Measurements from ENCODE around the gene EZH1. TPM values are rescaled to one million over a fixed set of nuclear protein-coding genes. Genes with fewer than 3 reads are reported as not detected.

EZH1 gene
- total RNA-seq, 1 experiment from 2014 or later: 22.4 TPM

DNA sequence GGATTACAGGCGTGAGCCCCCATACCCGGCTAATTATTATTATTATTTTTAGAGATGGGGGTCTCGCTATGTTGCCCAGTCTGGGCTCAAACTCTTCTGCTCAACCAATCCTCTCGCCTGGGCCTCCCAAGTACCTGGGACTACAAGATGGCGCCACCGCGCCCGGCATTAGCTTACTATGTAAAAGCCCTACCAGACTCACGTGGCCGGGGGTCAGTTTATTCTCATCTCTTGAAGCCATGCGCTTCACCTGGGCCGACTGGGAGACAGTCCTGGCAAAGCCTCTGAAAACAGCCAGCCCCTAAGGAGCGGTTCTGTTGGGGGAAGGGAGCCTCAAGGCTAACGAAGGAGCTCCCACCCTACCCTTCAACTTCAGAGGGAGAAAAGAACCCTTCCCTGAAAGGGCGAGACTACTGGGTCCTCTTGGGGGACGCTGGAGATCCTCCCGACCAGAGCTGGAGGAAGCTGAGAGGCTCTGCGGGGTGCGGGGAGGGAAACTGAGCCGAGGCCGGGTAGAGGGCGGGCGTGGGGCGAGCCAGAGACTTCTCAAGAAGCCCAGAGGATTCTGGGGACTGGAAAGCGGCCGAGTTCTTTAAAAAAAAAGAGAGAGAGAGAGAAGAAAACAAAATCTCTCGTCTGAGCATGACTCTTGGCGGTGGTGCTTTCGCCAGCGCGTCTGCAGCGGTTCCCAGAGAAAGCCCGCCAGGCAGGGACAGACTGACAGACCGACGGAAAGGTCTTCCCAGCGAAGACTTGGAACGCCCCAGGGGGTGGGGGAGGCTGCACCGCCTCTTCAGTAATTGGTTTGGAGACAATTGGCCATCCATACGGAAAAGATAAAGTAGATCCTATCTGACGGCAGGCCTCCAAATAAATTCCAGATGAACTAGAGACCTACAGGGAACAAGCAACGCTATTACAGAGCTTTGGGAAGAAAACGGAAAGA is 91.4 kb downstream of the EZH1 start:
- peak overlapping the region; percentile 64 for H3K4me3 Mint-ChIP-seq

DNA sequence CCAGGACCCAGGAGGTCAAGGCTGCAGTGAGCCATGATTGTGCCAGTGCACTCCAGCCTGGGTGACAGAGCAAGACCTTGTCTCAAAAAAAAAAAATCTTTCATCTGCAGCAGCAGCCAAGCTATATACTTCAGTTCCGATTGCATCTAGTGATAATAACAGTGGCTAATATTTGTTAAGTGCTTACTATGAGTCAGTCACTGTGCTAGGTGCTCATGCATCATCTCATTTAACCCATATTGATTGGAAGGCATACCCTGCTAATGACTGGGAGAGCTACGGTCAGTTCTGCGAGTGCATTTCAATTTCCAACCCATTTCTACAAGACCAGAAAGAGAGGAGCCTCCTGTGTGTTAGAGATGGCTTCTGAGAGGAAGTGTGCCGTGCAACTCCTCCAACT is 93.4 kb downstream of the EZH1 start:
- H3K4me3 Mint-ChIP-seq: no peak overlapping the region
- H3K27ac Mint-ChIP-seq: no peak overlapping the region
- ATAC-seq (no peak), DNase-seq (ENCODE audit: low spot score) (no peak)
- no peaks in the 10 kb centered on the region for H3K36me3 Mint-ChIP-seq
- ChIA-PET POLR2A (no interaction called here), CTCF (no interaction called here)
- peaks cover 2% of the 10 kb centered on the region; the same call in 1 of the 2 replicates for H3K27me3 Mint-ChIP-seq (ENCODE audit: low read depth)
- no peak for TF ChIP-seq ZNF671 (CRISPR knock-in tag; IDR thresholded peaks at IDR 0.05)
- TF ChIP-seq IRF2 (CRISPR knock-in tag; IDR thresholded peaks at IDR 0.05; ENCODE audit: borderline replicate concordance, low read depth): no peak
- TF ChIP-seq, protein P1, sequence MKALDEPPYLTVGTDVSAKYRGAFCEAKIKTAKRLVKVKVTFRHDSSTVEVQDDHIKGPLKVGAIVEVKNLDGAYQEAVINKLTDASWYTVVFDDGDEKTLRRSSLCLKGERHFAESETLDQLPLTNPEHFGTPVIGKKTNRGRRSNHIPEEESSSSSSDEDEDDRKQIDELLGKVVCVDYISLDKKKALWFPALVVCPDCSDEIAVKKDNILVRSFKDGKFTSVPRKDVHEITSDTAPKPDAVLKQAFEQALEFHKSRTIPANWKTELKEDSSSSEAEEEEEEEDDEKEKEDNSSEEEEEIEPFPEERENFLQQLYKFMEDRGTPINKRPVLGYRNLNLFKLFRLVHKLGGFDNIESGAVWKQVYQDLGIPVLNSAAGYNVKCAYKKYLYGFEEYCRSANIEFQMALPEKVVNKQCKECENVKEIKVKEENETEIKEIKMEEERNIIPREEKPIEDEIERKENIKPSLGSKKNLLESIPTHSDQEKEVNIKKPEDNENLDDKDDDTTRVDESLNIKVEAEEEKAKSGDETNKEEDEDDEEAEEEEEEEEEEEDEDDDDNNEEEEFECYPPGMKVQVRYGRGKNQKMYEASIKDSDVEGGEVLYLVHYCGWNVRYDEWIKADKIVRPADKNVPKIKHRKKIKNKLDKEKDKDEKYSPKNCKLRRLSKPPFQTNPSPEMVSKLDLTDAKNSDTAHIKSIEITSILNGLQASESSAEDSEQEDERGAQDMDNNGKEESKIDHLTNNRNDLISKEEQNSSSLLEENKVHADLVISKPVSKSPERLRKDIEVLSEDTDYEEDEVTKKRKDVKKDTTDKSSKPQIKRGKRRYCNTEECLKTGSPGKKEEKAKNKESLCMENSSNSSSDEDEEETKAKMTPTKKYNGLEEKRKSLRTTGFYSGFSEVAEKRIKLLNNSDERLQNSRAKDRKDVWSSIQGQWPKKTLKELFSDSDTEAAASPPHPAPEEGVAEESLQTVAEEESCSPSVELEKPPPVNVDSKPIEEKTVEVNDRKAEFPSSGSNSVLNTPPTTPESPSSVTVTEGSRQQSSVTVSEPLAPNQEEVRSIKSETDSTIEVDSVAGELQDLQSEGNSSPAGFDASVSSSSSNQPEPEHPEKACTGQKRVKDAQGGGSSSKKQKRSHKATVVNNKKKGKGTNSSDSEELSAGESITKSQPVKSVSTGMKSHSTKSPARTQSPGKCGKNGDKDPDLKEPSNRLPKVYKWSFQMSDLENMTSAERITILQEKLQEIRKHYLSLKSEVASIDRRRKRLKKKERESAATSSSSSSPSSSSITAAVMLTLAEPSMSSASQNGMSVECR (CRISPR knock-in tag; IDR thresholded peaks at IDR 0.05; ENCODE audit: borderline replicate concordance): no peak
- H3K9me3 Mint-ChIP-seq: no peaks in the 10 kb centered on the region
- H3K4me1 Mint-ChIP-seq: peaks cover 10% of the 10 kb centered on the region

More for the DNA sequence above, 91.4 kb downstream of the EZH1 start:
- ATAC-seq (peak; percentile 79), DNase-seq (ENCODE audit: low spot score) (peak; percentile 59)
- TF ChIP-seq IRF2 (CRISPR knock-in tag; IDR thresholded peaks at IDR 0.05; ENCODE audit: borderline replicate concordance, low read depth): no peak
- TF ChIP-seq ZNF219 (CRISPR knock-in tag; IDR thresholded peaks at IDR 0.05; ENCODE audit: borderline replicate concordance): no peak
- peak; percentile 67; the same call in 1 of the 2 replicates for TF ChIP-seq GTF2I (CRISPR knock-in tag; conservative IDR thresholded peaks at IDR 0.05)
- TF ChIP-seq ZNF121 (CRISPR knock-in tag; IDR thresholded peaks at IDR 0.05): peak; percentile 91
- no peak for TF ChIP-seq TCF7 (CRISPR knock-in tag; IDR thresholded peaks at IDR 0.05; ENCODE audit: low read depth)
- Mint-ChIP-seq H3K27ac (0 out of 2 replicates have a peak overlapping the region, but pooled peaks have one; percentile 3), H3K4me1 (peaks cover 10% of the 10 kb centered on the region), H3K27me3 (ENCODE audit: low read depth) (peaks cover 5% of the 10 kb centered on the region), H3K9me3 (peaks cover 9% of the 10 kb centered on the region), H3K36me3 (no peaks in the 10 kb centered on the region)
- CTCF ChIA-PET: interaction anchor here (0.6 to 2.6 kb wide), 7 partner anchors 18 to 76 kb away, joined by 3 to 15 read pairs (median 5); partner anchors contain the start of genes PSMC3IP, RETREG3 and TUBG1
- POLR2A ChIA-PET: interaction anchor here (0.9 to 1.5 kb wide), 2 partner anchors 16 to 17 kb away, joined by 4 read pairs; no protein-coding TSS in a partner anchor

Small RNAs within 50 kb of the gene (microRNA-seq; reads per million reads assigned to microRNA genes)
- 1.4 reads per million for gene MIR6780A (ENCODE audit: borderline number of aligned reads)

Other genes with a start within 250 kb of the EZH1 start
- gene NAGLU, start 208.8 kb downstream of the EZH1 start, total RNA-seq (2021): 28.9 to 39.3 TPM (median 30.4 TPM) in 3 replicates
- 1.5 to 1.6 TPM (median 1.5 TPM) in 3 replicates for gene HSD17B1, start 192.1 kb downstream of the EZH1 start, total RNA-seq (2021)
- 106 to 131 TPM (median 113 TPM) in 3 replicates for gene COASY, start 182.9 kb downstream of the EZH1 start, total RNA-seq (2021)
- gene MLX, start 177.9 kb downstream of the EZH1 start, total RNA-seq (2021): 26.9 to 34.9 TPM (median 30.1 TPM) in 3 replicates
- gene PSMC3IP, start 167.3 kb downstream of the EZH1 start, total RNA-seq (2021): 20.1 to 23.3 TPM (median 21.6 TPM) in 3 replicates
- gene RETREG3, start 135.7 kb downstream of the EZH1 start, total RNA-seq (2021): 39.8 to 43.2 TPM (median 40.4 TPM) in 3 replicates
- gene TUBG1, start 135.4 kb downstream of the EZH1 start, total RNA-seq (2021): 130 to 141 TPM (median 140 TPM) in 3 replicates
- 22.1 to 26.7 TPM (median 22.2 TPM) in 3 replicates for gene TUBG2, start 85.8 kb downstream of the EZH1 start, total RNA-seq (2021)
- 33.0 to 40.2 TPM (median 35.6 TPM) in 3 replicates for gene PLEKHH3, start 68.0 kb downstream of the EZH1 start, total RNA-seq (2021)
- gene CCR10, start 63.2 kb downstream of the EZH1 start, total RNA-seq (2021): 3.7 to 4.4 TPM (median 4.2 TPM) in 3 replicates
- gene CNTNAP1, start 62.5 kb downstream of the EZH1 start, total RNA-seq (2021): 12.1 to 12.7 TPM (median 12.7 TPM) in 3 replicates
- gene RAMP2, start 16.2 kb upstream of the EZH1 start, total RNA-seq (2021): 10.9 to 13.1 TPM (median 11.6 TPM) in 3 replicates
- 98.6 to 103 TPM (median 101 TPM) in 3 replicates for gene VPS25, start 28.4 kb upstream of the EZH1 start, total RNA-seq (2021)
- gene WNK4, start 35.6 kb upstream of the EZH1 start, total RNA-seq (2021): 1.4 to 1.7 TPM (median 1.5 TPM) in 3 replicates
- gene COA3, start 53.7 kb upstream of the EZH1 start, total RNA-seq (2021): 54.2 to 65.2 TPM (median 60.9 TPM) in 3 replicates
- gene CNTD1, start 53.8 kb upstream of the EZH1 start, total RNA-seq (2021): not detected in 3 replicates
- 51.8 to 59.2 TPM (median 54.7 TPM) in 3 replicates for gene BECN1, start 79.2 kb upstream of the EZH1 start, total RNA-seq (2021)
- 141 to 192 TPM (median 159 TPM) in 3 replicates for gene PSME3, start 88.4 kb upstream of the EZH1 start, total RNA-seq (2021)
- 9.8 to 11.0 TPM (median 10.1 TPM) in 3 replicates for gene AOC2, start 99.5 kb upstream of the EZH1 start, total RNA-seq (2021)
- 6.2 to 8.2 TPM (median 7.6 TPM) in 3 replicates for gene AOC3, start 106.2 kb upstream of the EZH1 start, total RNA-seq (2021)
- gene G6PC1, start 155.8 kb upstream of the EZH1 start, total RNA-seq (2021): 0.37 TPM in 1 of 3 replicates, not detected in the others
- 44.3 to 61.5 TPM (median 49.2 TPM) in 3 replicates for gene AARSD1, start 219.4 kb upstream of the EZH1 start, total RNA-seq (2021)
- 1.8 to 2.5 TPM (median 2.1 TPM) in 3 replicates for gene PTGES3L, start 235.0 kb upstream of the EZH1 start, total RNA-seq (2021)
- gene RUNDC1, start 235.5 kb upstream of the EZH1 start, total RNA-seq (2021): 12.2 to 14.2 TPM (median 12.7 TPM) in 3 replicates

Measured in WTC11 (cell line).